K562 (cell line): ENCODE data around the gene CPSF7.

ENCODE experiments used
- EZH2 ChIP-seq: IDR thresholded peaks from 2 replicates; pipeline ENCODE4 v1.6.1; 2012; ENCODE audit warnings: low read depth, mild to moderate bottlenecking, inconsistent platforms, low read length, borderline replicate concordance
- RCOR1 ChIP-seq, 2 experiments: IDR thresholded peaks; 2 replicates each; pipeline ENCODE4 v1.6.1; 2012; ENCODE audit warnings: low read depth in 2 of 2, low read length in 2 of 2, borderline replicate concordance in 1 of 2, improper control_type of control experiment in 1 of 2
- RFX5 ChIP-seq: IDR thresholded peaks from 2 replicates; pipeline ENCODE4 v1.6.1; 2011; ENCODE audit warnings: low read depth, mild to moderate bottlenecking, improper control_type of control experiment, low read length

DNA sequence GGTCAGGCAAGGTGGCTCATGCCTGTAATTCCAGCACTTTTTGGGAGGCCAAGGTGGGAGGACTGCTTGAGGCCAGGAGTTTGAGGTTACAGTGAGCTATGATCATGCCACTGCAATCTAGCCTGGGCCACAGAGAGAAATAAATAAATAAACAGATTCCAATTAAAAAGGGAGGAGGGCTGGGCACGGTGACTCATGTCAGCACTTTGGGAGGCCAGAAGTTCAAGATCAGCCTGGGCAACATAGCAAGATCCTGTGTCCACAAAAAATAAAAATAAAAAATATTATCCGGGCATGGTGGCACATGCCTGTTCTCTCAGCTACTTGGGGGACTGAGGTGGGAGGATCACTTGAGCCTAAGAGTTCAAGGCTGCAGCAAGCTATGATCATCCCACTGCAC, 75.6 kb downstream of the CPSF7 start:
- no peak for TF ChIP-seq RCOR1 (IDR thresholded peaks at IDR 0.05; ENCODE audit: borderline replicate concordance in 1 of 2, low read depth in 2 of 2, low read length in 2 of 2)
- no peak for TF ChIP-seq EZH2
- TF ChIP-seq RFX5 = no peak
